Upper lobe of left lung (tissue), 4 donors: ENCODE data around the gene ARRB2.

Experiments used
- EP300 ChIP-seq, 4 donors: sonication (generic); formaldehyde crosslinking; IDR thresholded peaks; one replicate each; pipeline ENCODE4 v1.5.1; 2017; ENCODE audit warnings: antibody characterized with exemption in 4 of 4, control low read depth in 2 of 4
- POLR2AphosphoS5 ChIP-seq, 2 donors: sonication (generic); formaldehyde crosslinking; IDR thresholded peaks; one replicate each; pipeline ENCODE4 v1.5.1; 2017; ENCODE audit warnings: antibody characterized with exemption in 2 of 2
- TF ChIP-seq, protein P1 (sequence below), 6 experiments: fragments of 450-650 bp in 4 of 6; fragments of 200-600 bp in 2 of 6; sonication (generic) in 2 of 6; IDR thresholded peaks; one replicate each; pipeline ENCODE4 v1.5.1; 2016 to 2019; ENCODE audit warnings: antibody characterized with exemption in 6 of 6

DNA sequence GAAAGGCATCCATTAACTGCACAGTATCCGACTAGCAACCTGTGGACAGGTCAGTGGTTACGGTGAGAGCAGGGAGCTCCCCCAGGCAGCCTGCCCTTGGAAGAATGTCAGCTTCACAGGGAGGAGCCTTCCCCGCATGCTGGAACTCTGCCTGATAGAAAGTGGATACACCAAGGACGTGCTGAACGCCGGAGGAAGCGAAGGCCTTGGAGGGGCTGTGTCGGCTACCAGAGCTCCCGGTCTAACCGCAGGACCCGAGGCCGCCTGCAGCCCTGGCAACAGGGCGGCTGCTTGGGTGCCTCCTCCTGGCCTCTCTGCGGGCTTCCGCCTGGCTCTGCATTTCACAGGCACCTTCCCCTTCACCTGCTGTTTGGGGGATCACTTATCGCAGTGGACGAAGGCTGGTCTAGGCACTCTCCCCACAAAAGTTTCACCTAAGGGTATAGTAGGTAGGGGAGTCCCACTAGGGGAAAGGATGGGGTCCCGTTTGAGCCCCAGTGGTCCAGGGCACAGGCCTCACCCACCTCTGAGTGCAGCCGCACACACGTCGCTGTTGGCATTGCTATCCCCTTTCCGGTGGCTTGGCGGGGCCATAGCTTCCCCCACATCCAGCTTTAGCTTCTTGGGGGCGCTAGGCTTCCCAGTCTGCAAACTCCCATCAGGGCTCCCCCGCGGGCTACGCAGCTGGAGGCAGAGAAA, 36.3 kb upstream of the ARRB2 start:
- TF ChIP-seq POLR2AphosphoS5 (IDR thresholded peaks at IDR 0.05): no peak
- TF ChIP-seq, protein P1, sequence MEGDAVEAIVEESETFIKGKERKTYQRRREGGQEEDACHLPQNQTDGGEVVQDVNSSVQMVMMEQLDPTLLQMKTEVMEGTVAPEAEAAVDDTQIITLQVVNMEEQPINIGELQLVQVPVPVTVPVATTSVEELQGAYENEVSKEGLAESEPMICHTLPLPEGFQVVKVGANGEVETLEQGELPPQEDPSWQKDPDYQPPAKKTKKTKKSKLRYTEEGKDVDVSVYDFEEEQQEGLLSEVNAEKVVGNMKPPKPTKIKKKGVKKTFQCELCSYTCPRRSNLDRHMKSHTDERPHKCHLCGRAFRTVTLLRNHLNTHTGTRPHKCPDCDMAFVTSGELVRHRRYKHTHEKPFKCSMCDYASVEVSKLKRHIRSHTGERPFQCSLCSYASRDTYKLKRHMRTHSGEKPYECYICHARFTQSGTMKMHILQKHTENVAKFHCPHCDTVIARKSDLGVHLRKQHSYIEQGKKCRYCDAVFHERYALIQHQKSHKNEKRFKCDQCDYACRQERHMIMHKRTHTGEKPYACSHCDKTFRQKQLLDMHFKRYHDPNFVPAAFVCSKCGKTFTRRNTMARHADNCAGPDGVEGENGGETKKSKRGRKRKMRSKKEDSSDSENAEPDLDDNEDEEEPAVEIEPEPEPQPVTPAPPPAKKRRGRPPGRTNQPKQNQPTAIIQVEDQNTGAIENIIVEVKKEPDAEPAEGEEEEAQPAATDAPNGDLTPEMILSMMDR (IDR thresholded peaks at IDR 0.05): no peak
- no peak for TF ChIP-seq EP300 (IDR thresholded peaks at IDR 0.05)
